Diencephalon (tissue), 1 donor: ENCODE data around the gene FOXD1. TPM values are rescaled to one million over a fixed set of nuclear protein-coding genes. Genes with fewer than 3 reads are reported as not detected.

Source experiments
- total RNA-seq: library from RNA; depleted of rRNA; stranded (reverse); fragments of >200 nt; gene quantifications from one replicate; pipeline ENCODE4 v1.2.3, GENCODE V29; 2014

Gene FOXD1
- total RNA-seq: 2.1 TPM

GRCh38 chr5:73448463-73449136 is at the start of gene FOXD1:
TSS of gene FOXD1 (minus strand) at chr5:73448777. CDS start at chr5:73448362, 415 bp downstream.

Other genes starting within 250 kb of the FOXD1 start
- gene BTF3, start 49.7 kb upstream of the FOXD1 start, total RNA-seq: 252 TPM
- 45.7 TPM for gene ANKRA2, start 116.9 kb upstream of the FOXD1 start, total RNA-seq
- 30.0 TPM for gene UTP15, start 117.0 kb upstream of the FOXD1 start, total RNA-seq
- 15.0 TPM for gene ARHGEF28, start 177.4 kb upstream of the FOXD1 start, total RNA-seq